NK-92 treated with Interleukin-12 subunit alpha and Interleukin-12 subunit beta, amount 100 ng/mL, for 24 hours (cell line): ENCODE measurements around the gene WDR46.
"Not testable (repeated sequence)": the region's sequence is repeated elsewhere in the genome, so short reads cannot be mapped to it uniquely, and the experiment has no call there.

Experiments
- DNase-seq: peaks from one replicate; lab custom pipeline; 2025; lab: John Stamatoyannopoulos, UW

WDR46 gene

GRCh38 chr6:33271117-33271467 lies 17.9 kb downstream of the WDR46 start:
- DNase-seq, result no peak

GRCh38 chr6:33264015-33264414 lies 25.0 kb downstream of the WDR46 start:
- DNase-seq, result no peak

- not testable (repeated sequence) for DNase-seq
Measured at GRCh38 chr6:33262490-33262889, 26.5 kb downstream of the WDR46 start.

GRCh38 chr6:33259032-33259431 lies 30.0 kb downstream of the WDR46 start:
- DNase-seq, result no peak

- no peak for DNase-seq
Measured at GRCh38 chr6:33254591-33254990, 34.4 kb downstream of the WDR46 start.

GRCh38 chr6:33252759-33253158 lies 36.3 kb downstream of the WDR46 start:
- no peak for DNase-seq

- DNase-seq, result no peak
Measured at GRCh38 chr6:33251395-33252012, 37.5 kb downstream of the WDR46 start.

- no peak for DNase-seq
Measured at GRCh38 chr6:33250731-33251130, 38.3 kb downstream of the WDR46 start.

- DNase-seq, result no peak
Measured at GRCh38 chr6:33249732-33250630, 39.1 kb downstream of the WDR46 start.

- DNase-seq, result peak; percentile 97
Measured at GRCh38 chr6:33248932-33249731, 39.9 kb downstream of the WDR46 start.

- DNase-seq, result no peak
Measured at GRCh38 chr6:33248643-33248931, 40.5 kb downstream of the WDR46 start.

GRCh38 chr6:33247977-33248642 lies 40.9 kb downstream of the WDR46 start:
- DNase-seq, result peak; percentile 82

GRCh38 chr6:33243476-33243875 lies 45.6 kb downstream of the WDR46 start:
- no peak for DNase-seq

GRCh38 chr6:33241968-33242367 lies 47.1 kb downstream of the WDR46 start:
- no peak for DNase-seq

- no peak for DNase-seq
Measured at GRCh38 chr6:33237741-33238140, 51.3 kb downstream of the WDR46 start.

- no peak for DNase-seq
Measured at GRCh38 chr6:33236852-33237251, 52.2 kb downstream of the WDR46 start.

GRCh38 chr6:33236328-33236727 lies 52.7 kb downstream of the WDR46 start:
- no peak for DNase-seq

GRCh38 chr6:33235221-33235634 lies 53.8 kb downstream of the WDR46 start:
- no peak for DNase-seq
